Measurements from ENCODE around the gene TLCD3B. TPM values are rescaled to one million over a fixed set of nuclear protein-coding genes. Genes with fewer than 3 reads are reported as not detected.

Gene TLCD3B
- total RNA-seq, 4 donors from 2014 or later = 0.27 TPM; not detected in 3

- H3K27me3 ChIP-seq = peaks cover 22 to 27% (median 24%) of the 10 kb centered on the region in 3 donors
- no peak overlapping the region for H3K27ac ChIP-seq
- no peak for TF ChIP-seq POLR2A (IDR thresholded peaks at IDR 0.05)
- no peak for TF ChIP-seq CTCF (IDR thresholded peaks at IDR 0.05 in 4 of 5, conservative IDR thresholded peaks at IDR 0.05 in 1 of 5)
- in situ Hi-C loops (cut with MboI; ENCODE audit: low sequenced_read_pairs in 4 of 4) = loop anchor here in 1 of 4 donors (25.0 kb wide), 1 partner anchor 319 kb away; the partner anchor contains the start of gene QPRT
- peaks cover 3 to 4% of the 10 kb centered on the region in 2 donors for H3K4me1 ChIP-seq
- peaks cover 0 to 4% of the 10 kb centered on the region in 2 donors for H3K36me3 ChIP-seq
- no peaks in the 10 kb centered on the region for H3K9me3 ChIP-seq
- intact Hi-C loops (cut with DNase I; ENCODE audit: low total_unique reads) = no loop called here
- no peak overlapping the region for H3K4me3 ChIP-seq
- no peak for ATAC-seq
- no peak for DNase-seq
Observed at GRCh38 chr16:30006095-30006473, 25.0 kb downstream of the TLCD3B start.

- H3K36me3 ChIP-seq = peaks cover 0 to 10% of the 10 kb centered on the region in 2 donors
- in situ Hi-C loops (cut with MboI; ENCODE audit: low sequenced_read_pairs in 4 of 4) = loop anchor here in 1 of 4 donors (25.0 kb wide), 1 partner anchor 318 kb away; the partner anchor contains the start of gene QPRT
- intact Hi-C loops (cut with DNase I; ENCODE audit: low total_unique reads) = no loop called here
- peak; percentile 62 to 85 (median 77) for TF ChIP-seq CTCF (IDR thresholded peaks at IDR 0.05 in 4 of 5, conservative IDR thresholded peaks at IDR 0.05 in 1 of 5)
- TF ChIP-seq POLR2A (IDR thresholded peaks at IDR 0.05) = no peak
- H3K27ac ChIP-seq = no peak overlapping the region
- H3K4me1 ChIP-seq = peaks cover 1% of the 10 kb centered on the region in 2 donors
- ATAC-seq = peak; percentile 53 to 58
- no peak for DNase-seq
- H3K27me3 ChIP-seq = peaks cover 17 to 21% (median 21%) of the 10 kb centered on the region in 3 donors
- H3K4me3 ChIP-seq = peak overlapping the region in 1 of 4 donors; percentile 15
- no peaks in the 10 kb centered on the region for H3K9me3 ChIP-seq
Observed at GRCh38 chr16:30005341-30006094, 25.6 kb downstream of the TLCD3B start.

- H3K4me1 ChIP-seq = no peaks in the 10 kb centered on the region
- no peaks in the 10 kb centered on the region for H3K9me3 ChIP-seq
- in situ Hi-C loops (cut with MboI; ENCODE audit: low sequenced_read_pairs in 4 of 4) = loop anchor here in 1 of 4 donors (25.0 kb wide), 1 partner anchor 318 kb away; the partner anchor contains the start of gene QPRT
- no peak for DNase-seq
- H3K27ac ChIP-seq = no peak overlapping the region
- ATAC-seq = no peak
- peaks cover 0 to 10% of the 10 kb centered on the region in 2 donors for H3K36me3 ChIP-seq
- H3K27me3 ChIP-seq = peaks cover 10 to 14% (median 14%) of the 10 kb centered on the region in 3 donors
- intact Hi-C loops (cut with DNase I; ENCODE audit: low total_unique reads) = no loop called here
- TF ChIP-seq CTCF (IDR thresholded peaks at IDR 0.05 in 4 of 5, conservative IDR thresholded peaks at IDR 0.05 in 1 of 5) (no peak), POLR2A (IDR thresholded peaks at IDR 0.05) (no peak)
- no peak overlapping the region for H3K4me3 ChIP-seq
Observed at GRCh38 chr16:30004811-30005242, 26.2 kb downstream of the TLCD3B start.

- H3K4me3 ChIP-seq = no peak overlapping the region
- no peaks in the 10 kb centered on the region for H3K9me3 ChIP-seq
- DNase-seq (no peak), ATAC-seq (no peak)
- intact Hi-C loops (cut with DNase I; ENCODE audit: low total_unique reads) = no loop called here
- H3K27ac ChIP-seq = no peak overlapping the region
- peaks cover 5 to 10% (median 10%) of the 10 kb centered on the region in 3 donors for H3K27me3 ChIP-seq
- no peaks in the 10 kb centered on the region for H3K4me1 ChIP-seq
- peaks cover 0 to 10% of the 10 kb centered on the region in 2 donors for H3K36me3 ChIP-seq
- in situ Hi-C loops (cut with MboI; ENCODE audit: low sequenced_read_pairs in 4 of 4) = loop anchor here in 1 of 4 donors (25.0 kb wide), 1 partner anchor 317 kb away; the partner anchor contains the start of gene QPRT
- no peak for TF ChIP-seq CTCF (IDR thresholded peaks at IDR 0.05 in 4 of 5, conservative IDR thresholded peaks at IDR 0.05 in 1 of 5)
- TF ChIP-seq POLR2A (IDR thresholded peaks at IDR 0.05) = no peak
Observed at GRCh38 chr16:30004424-30004776, 26.7 kb downstream of the TLCD3B start.

Data from gastrocnemius medialis (tissue), 4 donors.